D341Med (cell line): ENCODE results near the gene INTS2.
"Not testable (repeated sequence)": the region's sequence is repeated elsewhere in the genome, so short reads cannot be mapped to it uniquely, and the experiment has no call there.

Source experiments
- DNase-seq: peaks from one replicate; pipeline ENCODE4 v3.0.0; 2012; ENCODE audit warnings: low spot score

Gene INTS2, protein sequence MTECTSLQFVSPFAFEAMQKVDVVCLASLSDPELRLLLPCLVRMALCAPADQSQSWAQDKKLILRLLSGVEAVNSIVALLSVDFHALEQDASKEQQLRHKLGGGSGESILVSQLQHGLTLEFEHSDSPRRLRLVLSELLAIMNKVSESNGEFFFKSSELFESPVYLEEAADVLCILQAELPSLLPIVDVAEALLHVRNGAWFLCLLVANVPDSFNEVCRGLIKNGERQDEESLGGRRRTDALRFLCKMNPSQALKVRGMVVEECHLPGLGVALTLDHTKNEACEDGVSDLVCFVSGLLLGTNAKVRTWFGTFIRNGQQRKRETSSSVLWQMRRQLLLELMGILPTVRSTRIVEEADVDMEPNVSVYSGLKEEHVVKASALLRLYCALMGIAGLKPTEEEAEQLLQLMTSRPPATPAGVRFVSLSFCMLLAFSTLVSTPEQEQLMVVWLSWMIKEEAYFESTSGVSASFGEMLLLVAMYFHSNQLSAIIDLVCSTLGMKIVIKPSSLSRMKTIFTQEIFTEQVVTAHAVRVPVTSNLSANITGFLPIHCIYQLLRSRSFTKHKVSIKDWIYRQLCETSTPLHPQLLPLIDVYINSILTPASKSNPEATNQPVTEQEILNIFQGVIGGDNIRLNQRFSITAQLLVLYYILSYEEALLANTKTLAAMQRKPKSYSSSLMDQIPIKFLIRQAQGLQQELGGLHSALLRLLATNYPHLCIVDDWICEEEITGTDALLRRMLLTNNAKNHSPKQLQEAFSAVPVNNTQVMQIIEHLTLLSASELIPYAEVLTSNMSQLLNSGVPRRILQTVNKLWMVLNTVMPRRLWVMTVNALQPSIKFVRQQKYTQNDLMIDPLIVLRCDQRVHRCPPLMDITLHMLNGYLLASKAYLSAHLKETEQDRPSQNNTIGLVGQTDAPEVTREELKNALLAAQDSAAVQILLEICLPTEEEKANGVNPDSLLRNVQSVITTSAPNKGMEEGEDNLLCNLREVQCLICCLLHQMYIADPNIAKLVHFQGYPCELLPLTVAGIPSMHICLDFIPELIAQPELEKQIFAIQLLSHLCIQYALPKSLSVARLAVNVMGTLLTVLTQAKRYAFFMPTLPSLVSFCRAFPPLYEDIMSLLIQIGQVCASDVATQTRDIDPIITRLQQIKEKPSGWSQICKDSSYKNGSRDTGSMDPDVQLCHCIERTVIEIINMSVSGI

DNA sequence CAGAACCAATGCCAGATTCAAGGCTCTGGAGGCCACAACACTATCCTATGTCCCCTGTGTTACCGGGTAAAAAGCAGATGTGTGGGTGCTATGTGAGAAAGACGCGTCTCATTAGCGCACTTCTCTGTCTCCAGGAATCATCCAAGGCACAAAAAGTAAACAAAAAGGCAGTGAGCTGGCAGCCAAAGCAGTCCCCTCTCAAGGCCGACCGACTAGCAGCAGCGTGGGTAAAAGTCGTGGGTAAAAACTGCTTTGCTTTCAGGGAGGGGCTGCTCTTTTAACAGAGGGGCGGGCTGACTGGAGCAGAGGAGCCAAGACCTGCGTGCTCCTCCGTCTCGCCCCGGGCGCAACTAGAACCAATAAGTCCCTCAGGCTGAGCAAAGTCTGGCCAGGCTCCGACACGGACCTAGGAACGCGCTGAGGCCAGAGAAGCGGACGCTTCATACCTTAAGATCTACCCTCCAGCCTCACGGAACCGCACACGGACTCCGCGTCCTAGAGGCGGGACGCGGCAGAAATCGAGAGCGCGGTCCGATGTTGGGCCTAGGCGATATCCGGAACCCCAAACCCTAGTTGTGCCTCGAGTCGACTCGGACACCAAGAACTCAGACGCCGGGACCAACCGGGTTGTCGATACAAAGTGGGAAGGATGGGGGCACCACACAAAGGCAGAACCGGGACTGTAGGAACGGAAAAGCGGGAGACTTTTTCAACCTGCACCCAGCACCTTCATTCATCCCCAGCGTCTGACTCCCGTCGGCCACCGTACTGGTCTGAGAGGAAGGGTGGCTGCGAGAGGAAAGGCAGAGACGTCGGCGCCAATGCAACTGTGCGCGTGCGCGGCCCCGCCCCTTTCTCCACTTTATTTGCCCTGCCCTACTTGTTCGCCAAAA is at the start of gene INTS2:
Gene INTS2, minus strand, starts transcription at position 775 of the 893 bp plus-strand sequence. CDS start 1,338 bp downstream, outside the sequence.
- peak; percentile 98 for DNase-seq

DNA sequence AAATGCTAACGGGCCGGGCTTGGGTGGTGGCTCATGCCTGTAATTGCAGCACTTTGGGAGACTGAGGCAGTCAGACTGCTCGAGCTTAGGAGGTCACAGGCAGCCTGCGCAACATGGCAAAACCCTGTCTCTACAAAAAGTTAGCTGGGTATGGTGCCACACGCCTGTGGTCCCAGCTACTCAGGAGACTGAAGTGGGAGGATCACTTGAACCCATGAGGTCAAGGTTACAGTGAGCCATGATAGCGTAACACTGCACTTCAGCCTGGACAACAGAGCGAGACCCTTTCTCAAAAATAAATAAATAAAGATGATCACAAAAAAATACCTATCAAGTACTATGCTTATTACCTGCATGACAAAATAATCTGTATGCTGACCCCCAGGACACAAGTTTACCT is 46.3 kb upstream of the INTS2 start:
- no peak for DNase-seq

DNA sequence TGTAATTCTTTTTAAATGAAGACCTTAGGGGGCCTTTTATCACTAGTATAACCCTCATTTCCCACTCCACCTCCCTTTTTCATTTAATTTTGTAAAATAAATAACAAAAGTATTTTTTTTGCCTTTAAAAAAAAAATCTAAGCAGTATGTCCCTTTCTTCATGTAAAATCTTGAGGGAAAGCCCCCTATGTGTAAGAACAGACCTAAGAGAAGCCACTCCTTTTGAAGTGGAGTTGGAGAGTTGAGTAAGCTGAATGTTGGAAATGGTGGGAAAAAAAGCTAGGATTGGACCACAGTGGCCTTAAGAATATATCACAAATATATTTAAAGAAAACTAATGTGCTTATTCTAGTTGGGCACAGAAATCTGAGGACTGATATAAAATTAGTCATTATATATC is 44.5 kb upstream of the INTS2 start:
- no peak for DNase-seq

DNA sequence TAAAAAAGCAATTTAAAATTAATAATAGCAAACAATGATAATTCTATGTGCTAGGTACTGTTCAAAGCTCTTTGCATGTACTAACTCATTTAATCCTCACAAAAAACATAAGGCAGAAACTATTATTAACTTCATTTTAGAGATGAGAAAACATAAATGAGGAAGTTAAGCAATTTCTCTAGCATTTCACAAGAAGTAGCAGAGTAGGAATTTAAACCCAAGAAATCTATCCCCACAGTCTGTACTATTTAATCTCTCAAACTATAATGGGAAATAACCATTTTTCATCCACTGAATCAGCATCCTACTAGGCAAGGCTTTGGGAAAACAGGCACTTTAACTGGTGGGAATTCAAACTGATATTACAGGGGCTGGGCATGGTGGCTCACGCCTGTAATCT is 42.2 kb upstream of the INTS2 start:
- no peak for DNase-seq

DNA sequence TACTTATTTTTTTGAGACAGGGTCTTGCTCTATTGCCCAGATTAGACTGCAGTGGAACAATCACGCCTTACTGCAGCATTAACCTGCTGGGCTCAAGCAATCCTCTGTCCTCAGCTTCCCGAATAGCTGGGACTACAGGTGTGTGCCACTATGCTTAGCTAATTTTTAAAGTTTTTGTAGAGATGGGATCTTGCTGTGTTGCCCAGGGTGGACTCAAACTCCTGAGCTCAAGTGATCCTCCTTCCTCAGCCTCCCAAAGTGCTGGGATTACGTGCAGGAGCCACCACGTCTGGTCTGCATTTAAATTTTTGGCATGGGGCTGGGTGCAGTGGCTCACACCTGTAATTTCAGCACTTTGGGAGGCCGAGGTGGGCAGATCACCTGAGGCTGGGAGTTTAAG is 41.0 kb upstream of the INTS2 start:
- DNase-seq = no peak

DNA sequence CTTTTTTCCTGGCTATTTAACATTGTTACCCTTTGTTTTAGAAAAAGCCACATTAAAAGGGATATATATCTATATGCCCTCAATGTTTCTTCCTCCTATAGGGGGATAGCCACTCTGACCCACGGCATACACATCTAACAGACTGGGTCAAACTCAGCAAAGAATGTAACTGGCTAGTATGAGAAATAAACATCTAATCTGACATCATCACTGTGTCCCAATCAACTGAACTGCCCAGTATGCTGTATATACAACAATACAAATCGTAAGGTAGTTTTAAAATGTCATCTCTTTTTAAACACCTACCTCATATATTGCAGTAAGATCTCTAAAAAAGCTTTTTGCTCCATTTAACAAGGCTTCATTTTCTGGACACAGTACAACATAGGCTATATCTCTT is 39.9 kb upstream of the INTS2 start:
- no peak for DNase-seq

DNA sequence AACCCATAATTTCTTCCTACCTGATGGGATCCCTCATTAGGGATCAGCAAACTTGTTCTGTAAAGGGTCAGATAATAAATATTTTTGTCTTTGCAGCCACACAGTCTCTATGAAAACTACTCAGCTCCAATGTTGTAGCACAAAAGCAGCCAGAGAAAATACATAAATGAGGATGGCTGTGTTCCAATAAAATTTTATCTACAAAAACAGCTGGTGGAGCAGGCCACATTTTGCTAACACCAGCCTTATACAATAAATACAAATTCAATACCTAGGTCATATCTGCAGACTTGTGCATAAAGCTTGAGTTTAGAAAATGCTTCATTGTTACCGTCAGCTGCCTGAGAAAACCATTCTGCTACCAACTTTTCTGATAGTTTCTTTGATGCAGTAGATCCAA is 38.4 kb upstream of the INTS2 start:
- no peak for DNase-seq

DNA sequence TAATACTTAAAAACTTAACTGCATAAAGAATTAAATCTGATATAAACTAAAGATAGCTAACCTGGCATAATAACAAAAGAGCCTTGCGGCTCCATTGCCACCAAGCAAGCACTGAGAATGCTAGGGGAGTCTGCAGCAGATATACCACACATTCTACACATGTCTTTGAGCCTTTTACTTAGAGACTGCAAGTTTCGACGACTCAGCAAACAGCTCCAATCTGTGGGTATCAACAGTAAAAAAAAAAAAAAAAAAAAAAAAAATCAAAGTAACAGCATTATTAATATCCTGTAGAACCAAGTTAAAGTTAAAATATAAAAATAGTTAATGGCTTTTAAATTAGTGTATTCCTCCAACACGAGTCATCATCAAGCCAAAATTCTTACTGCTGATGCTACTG is 27.8 kb upstream of the INTS2 start:
- DNase-seq = no peak

DNA sequence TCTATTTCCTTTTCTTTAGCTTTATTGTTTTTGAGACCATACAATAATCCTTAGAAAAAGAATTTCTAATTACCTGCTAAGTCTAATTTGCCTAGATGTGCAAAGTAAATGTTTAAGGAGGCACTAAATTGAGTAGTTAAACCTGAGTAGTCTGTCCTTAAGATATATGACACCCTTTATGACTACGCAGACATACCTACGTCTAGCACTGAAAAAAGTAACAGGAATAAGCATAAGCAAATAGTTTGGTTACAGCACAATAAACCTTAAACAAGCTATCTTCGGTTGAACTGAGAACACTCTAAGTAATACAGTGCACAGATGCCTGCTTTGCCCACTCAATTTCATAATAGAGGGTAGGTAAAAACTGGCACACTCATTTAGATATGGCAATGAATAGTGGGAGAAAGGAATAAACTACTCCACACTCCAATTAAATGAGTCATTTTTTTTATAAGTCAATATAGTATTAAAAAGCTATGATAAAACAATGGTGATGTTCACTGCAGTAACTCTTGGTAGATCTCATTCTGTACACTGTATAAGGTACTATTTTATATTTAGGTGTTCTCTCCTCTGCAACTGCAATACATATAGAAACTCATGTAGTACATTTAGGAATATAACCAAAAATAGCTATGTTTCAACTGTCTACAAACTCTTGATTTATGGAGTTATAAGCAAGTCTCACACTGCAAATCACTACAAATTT is 19.7 kb upstream of the INTS2 start:
- DNase-seq = no peak

DNA sequence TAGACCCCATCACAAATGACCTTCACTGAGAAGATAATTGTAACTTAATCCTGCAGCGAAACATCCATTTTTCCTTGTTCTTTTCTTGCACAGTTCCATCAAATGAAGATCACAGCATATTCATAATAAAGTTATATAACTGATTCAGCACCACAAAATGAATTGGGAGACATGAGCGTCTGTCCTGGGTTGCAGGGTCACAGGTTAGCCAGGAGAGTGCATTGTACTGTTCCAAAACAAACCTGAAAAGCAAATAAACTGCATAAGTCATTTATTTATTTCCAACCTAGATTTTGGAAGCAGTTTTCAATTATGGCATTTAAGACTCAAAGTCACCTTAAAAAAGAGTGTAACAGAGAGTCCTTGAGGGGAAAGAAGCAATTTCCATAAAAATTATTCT is 18.6 kb upstream of the INTS2 start:
- no peak for DNase-seq

DNA sequence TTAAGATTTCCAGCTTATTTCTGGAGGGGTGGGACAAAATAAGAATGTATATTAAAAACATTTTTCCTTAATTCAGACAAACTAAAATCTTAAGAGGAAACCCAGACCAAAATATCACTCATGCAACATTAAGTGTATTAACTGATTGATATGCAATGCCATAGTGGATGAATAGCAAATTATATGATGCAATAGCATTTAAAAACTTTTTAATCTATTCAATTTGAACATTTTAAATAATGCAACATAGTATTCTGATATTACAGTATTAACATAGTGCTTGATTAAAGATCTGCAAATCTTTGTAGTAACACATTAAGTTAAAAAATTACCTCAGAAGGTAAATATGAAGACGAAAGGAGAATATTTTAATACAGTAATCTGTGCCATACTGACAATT is 15.3 kb upstream of the INTS2 start:
- no peak for DNase-seq

DNA sequence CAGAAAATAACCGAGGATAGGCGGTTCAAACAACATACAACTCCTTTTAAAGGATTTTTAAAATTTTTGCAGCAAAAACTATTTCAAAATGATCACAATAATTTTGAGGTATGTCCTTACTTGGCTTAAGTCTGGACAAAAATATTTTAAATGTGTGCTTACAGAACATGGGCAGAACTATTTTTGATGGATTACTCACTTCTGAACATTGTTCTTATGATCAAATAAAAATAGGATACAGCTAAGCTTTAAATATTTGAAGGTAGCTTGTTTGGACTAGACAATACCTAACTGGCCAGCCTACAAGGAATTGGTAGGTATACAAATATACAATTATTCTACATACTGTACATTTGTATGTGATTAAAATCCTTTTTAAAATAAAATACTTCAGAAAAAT is 14.3 kb upstream of the INTS2 start:
- no peak for DNase-seq

DNA sequence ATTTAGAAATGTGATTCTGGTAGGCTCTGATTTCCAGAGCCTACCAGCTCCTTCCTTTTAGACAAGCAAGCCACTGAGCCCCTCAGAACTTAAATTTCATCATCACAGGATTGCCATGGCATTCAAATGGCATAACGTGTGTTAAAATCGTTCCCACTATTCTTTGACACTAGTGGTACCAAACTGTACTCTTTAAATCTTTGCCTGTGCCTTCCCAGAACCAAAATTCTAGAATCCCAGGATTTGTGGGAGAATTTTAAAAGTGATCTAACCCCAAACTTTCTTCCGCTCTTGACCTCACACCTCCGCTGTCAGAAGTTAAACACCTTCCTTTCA is 287 bp upstream of the INTS2 start:
- DNase-seq = no peak

DNA sequence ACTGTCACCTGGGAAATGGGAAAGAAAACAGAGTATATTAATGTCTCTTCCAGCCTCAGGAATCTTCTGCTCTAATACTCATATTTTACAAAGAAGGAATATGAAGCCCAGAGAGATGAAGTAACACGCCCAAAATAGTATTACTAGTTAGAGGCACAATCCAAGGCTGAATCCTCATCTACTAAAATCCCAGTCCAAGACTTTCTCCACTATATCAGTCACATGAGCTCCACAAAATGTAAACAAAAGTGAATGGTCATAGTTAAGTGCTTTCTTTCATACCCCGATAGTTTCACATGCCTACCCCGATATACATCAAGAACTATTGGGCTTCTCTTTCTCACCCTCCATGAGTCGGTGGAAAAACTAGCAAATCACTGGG is 965 bp downstream of the INTS2 start:
- no peak for DNase-seq

DNA sequence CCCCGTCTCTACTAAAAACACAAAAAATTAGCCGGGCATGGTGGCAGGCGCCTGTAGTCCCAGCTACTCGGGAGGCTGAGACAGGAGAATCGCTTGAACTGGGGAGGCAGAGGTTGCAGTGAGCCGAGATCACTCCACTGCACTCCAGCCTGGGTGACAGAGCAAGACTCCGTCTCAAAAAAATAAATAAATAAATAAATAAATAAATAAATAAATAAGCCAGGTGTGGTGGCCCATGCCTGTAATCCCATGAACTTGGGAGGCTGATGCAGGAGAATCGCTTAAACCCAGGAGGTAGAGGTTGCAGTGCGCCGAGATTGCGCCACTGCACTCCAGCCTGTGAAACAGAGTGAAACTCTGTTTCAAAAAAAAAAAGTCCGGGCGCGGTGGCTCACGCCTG is 12.6 kb downstream of the INTS2 start:
- not testable (repeated sequence) for DNase-seq

DNA sequence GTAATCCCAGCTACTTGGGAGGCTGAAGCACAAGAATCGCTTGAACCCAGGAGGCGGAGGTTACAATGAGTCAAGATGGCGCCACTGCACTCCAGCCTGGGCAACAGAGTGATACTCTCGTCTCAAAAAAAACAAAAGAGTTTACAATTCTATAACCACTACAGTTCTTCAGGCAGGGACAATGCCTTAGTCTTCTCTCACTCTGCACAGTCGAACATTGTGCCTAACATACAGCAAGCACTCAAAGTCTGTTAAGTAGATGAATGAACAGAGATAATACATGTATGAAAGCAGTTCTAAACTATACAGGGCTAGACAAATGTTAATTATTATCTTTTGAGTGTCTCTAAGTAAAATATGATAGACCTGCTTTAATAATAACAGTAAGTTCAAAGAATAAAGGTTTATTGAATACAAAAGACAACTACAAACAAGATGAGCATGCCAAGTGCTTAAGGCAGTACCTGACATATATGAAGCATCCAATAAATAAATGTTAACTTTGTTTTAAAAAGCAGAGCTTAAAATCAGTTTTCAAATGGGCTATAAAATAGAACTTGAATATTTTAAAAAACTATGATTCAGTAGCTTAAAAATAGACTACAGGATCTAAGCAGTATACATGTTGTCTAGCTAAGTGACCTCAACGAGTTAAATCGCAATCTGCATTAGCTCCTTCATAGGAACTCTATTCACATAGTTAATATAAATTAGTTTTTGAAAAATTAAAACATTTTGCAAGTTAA is 19.3 kb downstream of the INTS2 start:
- DNase-seq = no peak

DNA sequence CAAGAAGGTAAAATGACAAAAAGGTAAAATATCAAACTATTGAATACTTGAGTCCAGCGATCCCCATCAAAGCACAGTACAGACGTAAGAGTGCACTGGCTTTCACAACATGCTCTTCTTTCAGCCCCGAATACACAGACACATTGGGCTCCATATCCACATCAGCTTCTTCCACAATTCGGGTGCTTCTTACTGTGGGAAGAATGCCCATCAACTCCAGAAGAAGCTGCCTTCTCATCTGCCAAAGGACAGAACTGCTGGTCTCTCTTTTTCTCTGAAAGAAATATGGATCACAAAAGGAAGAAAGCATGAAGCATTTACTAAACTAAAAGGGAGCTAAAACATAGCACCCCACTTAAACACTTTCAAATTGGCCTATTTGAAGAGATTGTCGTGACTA is 20.4 kb downstream of the INTS2 start:
- no peak for DNase-seq

DNA sequence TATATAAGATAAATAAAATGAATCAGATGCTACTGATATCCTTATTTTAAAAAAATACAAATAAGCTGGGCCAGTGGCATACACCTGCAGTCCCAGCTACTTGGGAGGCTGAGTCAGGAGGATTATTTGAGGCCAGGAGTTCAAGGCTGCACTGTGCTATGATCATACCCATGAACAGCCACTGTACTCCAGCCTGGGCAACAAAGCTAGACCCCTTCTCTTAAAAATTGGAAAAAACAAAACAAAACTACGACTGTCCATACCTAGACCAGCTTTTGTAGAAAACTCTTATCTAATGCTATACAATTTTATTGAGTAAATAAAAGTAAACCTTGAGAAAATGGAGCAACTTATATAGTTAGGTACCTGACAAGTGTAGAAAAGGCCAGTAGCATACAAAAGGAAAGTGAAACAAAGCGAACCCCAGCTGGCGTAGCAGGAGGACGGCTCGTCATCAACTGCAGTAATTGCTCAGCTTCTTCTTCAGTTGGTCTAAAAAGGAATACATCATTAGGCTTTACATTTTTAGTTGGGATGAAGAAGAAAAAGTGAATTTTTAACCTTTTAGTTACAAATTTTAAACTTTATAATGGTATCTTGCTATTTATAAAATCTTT is 23.6 kb downstream of the INTS2 start:
- no peak for DNase-seq

DNA sequence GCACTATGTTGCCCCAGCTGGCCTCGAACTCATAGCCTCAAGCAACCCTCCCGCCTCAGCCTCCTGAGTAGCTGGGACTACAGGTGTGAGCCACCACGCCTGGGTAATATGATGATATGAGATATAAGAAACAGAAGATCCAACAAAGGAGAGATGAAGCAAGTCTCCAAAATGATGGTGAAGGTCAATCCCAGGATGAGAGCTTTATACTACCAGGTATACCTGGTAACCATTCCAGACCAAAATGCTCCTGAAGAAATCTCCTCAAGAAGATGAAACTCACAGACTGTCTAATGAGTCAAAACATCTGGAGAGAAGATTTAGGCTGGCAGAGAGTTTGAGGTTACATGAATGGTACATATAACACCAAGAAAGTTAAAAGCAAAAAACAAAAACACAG is 24.5 kb downstream of the INTS2 start:
- no peak for DNase-seq
